K562 (cell line): ENCODE data around the gene TBC1D20. TPM values are rescaled to one million over a fixed set of nuclear protein-coding genes. Genes with fewer than 3 reads are reported as not detected.

ENCODE experiments used
- CC2D1A ChIP-seq: fragments of 450-650 bp; IDR thresholded peaks from 2 replicates; pipeline ENCODE4 v1.6.1; 2017; ENCODE audit warnings: mild to moderate bottlenecking
- CXXC5 ChIP-seq: fragments of 250-450 bp; sonication (Bioruptor Pico); IDR thresholded peaks from 2 replicates; pipeline ENCODE4 v1.8.0; 2022; ENCODE audit warnings: inconsistent platforms, mild to moderate bottlenecking, moderate library complexity
- KDM5B ChIP-seq: fragments of 200-600 bp; sonication (generic); IDR thresholded peaks from 2 replicates; pipeline ENCODE4 v1.6.1; 2012; ENCODE audit warnings: low read depth, mild to moderate bottlenecking, moderate library complexity, low read length, control low read depth, inconsistent platforms; ENCODE audit not compliant: insufficient replicate concordance
- NCOA1 ChIP-seq: fragments of 450-650 bp; IDR thresholded peaks from 2 replicates; pipeline ENCODE4 v1.6.1; 2016; ENCODE audit warnings: low read depth
- PHF21A ChIP-seq: fragments of 450-650 bp; IDR thresholded peaks from 2 replicates; pipeline ENCODE4 v1.6.1; 2017; ENCODE audit warnings: low read depth, borderline replicate concordance
- POLR2H ChIP-seq: IDR thresholded peaks from 2 replicates; pipeline ENCODE4 v1.6.1; 2016; ENCODE audit warnings: missing genetic modification characterization, low read depth, mild to moderate bottlenecking, control low read depth, missing compliant biosample characterization, moderate library complexity
- PRMT5 ChIP-seq: sonication (generic); formaldehyde crosslinking; IDR thresholded peaks from 2 replicates; pipeline ENCODE4 v1.5.0; 2020; ENCODE audit warnings: missing genetic modification reagents
- PRPF4 ChIP-seq: fragments of 200-400 bp; formaldehyde crosslinking; IDR thresholded peaks from one replicate; pipeline ENCODE4 v1.6.1; 2017; ENCODE audit warnings: low read length, low read depth, mild to moderate bottlenecking; ENCODE audit not compliant: insufficient read depth, poor library complexity, severe bottlenecking
- RFX1 ChIP-seq: fragments of 450-650 bp; IDR thresholded peaks from 2 replicates; pipeline ENCODE4 v1.6.1; 2016; ENCODE audit warnings: mild to moderate bottlenecking, moderate library complexity
- TAF9B ChIP-seq: fragments of 450-650 bp; IDR thresholded peaks from 2 replicates; pipeline ENCODE4 v1.6.1; 2018; ENCODE audit warnings: mild to moderate bottlenecking; ENCODE audit not compliant: partially characterized antibody
- TCF3 ChIP-seq: sonication (generic); formaldehyde crosslinking; IDR thresholded peaks from 2 replicates; pipeline ENCODE4 v1.4.0; 2020; ENCODE audit warnings: mild to moderate bottlenecking, missing genetic modification reagents
- TRIM24 ChIP-seq, 2 experiments: fragments of 450-650 bp; IDR thresholded peaks; 2 replicates each; pipeline ENCODE4 v1.6.1; 2016
- ZEB2 ChIP-seq: fragments of 450-650 bp; IDR thresholded peaks from 2 replicates; pipeline ENCODE4 v1.6.1; 2016
- ZNF124 ChIP-seq: sonication (generic); formaldehyde crosslinking; IDR thresholded peaks from 2 replicates; pipeline ENCODE4 v1.8.1; 2022; ENCODE audit warnings: missing genetic modification reagents
- ZNF217 ChIP-seq: sonication (generic); formaldehyde crosslinking; IDR thresholded peaks from 2 replicates; pipeline ENCODE4 v1.8.0; 2022; ENCODE audit warnings: mild to moderate bottlenecking, missing genetic modification reagents
- ZNF253 ChIP-seq: fragments of 250-450 bp; sonication (Bioruptor Pico); conservative IDR thresholded peaks from 2 replicates; pipeline ENCODE4 v1.6.1; 2021; ENCODE audit warnings: mild to moderate bottlenecking
- ZNF263 ChIP-seq: sonication (generic); formaldehyde crosslinking; IDR thresholded peaks from 2 replicates; pipeline ENCODE4 v1.8.0; 2022; ENCODE audit warnings: mild to moderate bottlenecking, missing genetic modification reagents, borderline replicate concordance
- ZNF316 ChIP-seq: fragments of 450-650 bp; IDR thresholded peaks from 2 replicates; pipeline ENCODE4 v1.6.1; 2016
- ZNF584 ChIP-seq: fragments of 200-800 bp; sonication (Bioruptor generic); IDR thresholded peaks from 2 replicates; pipeline ENCODE4 v1.6.1; 2016; ENCODE audit warnings: low read depth, mild to moderate bottlenecking, missing genetic modification characterization, missing compliant biosample characterization
- polyA plus RNA-seq, 8 experiments: library from polyadenylated mRNA; depleted of rRNA in 4 of 8; stranded (reverse) in 5 of 8; unstranded in 3 of 8; fragments of >200 nt; fragmentation: Nextera tagmentation in 2 of 8; fragmentation: Illumina TruSeq in 1 of 8; extraction: Ambion mirVana in 2 of 8; extraction: Trizol in 1 of 8; gene quantifications; 2 replicates each; pipeline versions ENCODE4 v1.2.1 to v1.2.3, GENCODE V29; 2011 to 2014; ENCODE audit warnings: inconsistent platforms in 1 of 8, missing spikeins in 1 of 8
- total RNA-seq, 7 experiments: library from RNA; depleted of rRNA in 6 of 7; stranded (reverse); fragments of >200 nt in 6 of 7; fragmentation: Illumina TruSeq in 2 of 7; extraction: Trizol in 2 of 7; gene quantifications; 2 replicates each; pipeline versions ENCODE4 v1.2.1 to v1.2.3, GENCODE V29; 2011 to 2021; ENCODE audit warnings: low replicate concordance in 1 of 7
- TF ChIP-seq, protein P1 (sequence below): sonication (generic); formaldehyde crosslinking; IDR thresholded peaks from 2 replicates; pipeline ENCODE4 v1.8.0; 2023; ENCODE audit warnings: missing genetic modification reagents, mild to moderate bottlenecking, borderline replicate concordance
- TF ChIP-seq, protein P2 (sequence below), 2 experiments: fragments of 450-650 bp; conservative IDR thresholded peaks; 2 replicates each; pipeline ENCODE4 v1.6.1; 2017; ENCODE audit warnings: mild to moderate bottlenecking in 2 of 2, moderate library complexity in 2 of 2
- TF ChIP-seq, protein P3 (sequence below): sonication (generic); formaldehyde crosslinking; IDR thresholded peaks from 2 replicates; pipeline ENCODE4 v1.8.0; 2022; ENCODE audit warnings: mild to moderate bottlenecking, missing genetic modification reagents

Gene TBC1D20
- total and polyA plus RNA-seq, 9 of the 15 experiments (the other 6 are each of a cell fraction or from before 2014, with no cell fraction given) = 7.0 to 25.3 (median 15.1) TPM

DNA sequence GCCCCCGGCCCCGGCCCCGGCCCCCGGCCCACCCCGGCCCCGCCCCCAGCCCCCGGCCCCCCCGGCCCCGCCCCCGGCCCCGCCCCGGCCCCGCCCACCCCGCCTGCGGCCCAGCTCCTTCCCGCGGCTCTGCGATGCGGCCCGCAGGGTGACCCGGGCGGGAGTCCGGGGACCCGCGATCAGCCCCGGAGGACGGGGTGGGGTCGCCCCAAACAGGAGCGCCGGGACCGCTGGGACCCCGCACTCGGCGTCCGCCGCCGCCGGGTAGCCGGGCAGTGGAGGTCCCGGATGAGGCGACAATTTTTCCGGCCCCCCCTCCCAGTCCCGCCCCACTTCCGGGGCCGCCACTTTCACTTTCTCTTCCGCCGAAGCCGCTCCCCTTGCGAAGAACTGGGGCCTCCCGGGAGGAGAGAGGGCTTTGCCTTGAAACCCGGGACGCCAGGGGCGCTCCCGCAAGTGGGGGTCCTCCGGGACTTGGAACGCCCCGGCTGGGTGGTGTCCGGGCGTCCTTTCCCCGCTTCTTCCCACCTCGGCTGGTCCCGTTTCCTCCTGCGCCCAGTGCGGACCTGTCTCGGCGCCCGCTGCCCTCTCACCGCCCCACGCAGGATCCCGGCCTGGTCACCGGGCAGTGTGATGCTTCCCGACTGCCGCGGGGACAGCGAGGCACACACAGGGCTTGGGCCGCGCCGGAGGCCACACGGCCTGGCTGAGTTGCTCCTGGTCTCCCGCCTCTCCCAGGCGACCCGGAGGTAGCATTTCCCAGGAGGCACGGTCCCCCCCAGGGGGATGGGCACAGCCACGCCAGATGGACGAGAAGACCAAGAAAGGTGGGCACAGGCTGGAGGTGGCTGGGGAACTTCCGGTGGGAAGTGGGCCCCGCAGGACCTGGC lies 54.1 kb downstream of the TBC1D20 start, which contains the start of gene RBCK1 (continued):
- TF ChIP-seq, protein P1, sequence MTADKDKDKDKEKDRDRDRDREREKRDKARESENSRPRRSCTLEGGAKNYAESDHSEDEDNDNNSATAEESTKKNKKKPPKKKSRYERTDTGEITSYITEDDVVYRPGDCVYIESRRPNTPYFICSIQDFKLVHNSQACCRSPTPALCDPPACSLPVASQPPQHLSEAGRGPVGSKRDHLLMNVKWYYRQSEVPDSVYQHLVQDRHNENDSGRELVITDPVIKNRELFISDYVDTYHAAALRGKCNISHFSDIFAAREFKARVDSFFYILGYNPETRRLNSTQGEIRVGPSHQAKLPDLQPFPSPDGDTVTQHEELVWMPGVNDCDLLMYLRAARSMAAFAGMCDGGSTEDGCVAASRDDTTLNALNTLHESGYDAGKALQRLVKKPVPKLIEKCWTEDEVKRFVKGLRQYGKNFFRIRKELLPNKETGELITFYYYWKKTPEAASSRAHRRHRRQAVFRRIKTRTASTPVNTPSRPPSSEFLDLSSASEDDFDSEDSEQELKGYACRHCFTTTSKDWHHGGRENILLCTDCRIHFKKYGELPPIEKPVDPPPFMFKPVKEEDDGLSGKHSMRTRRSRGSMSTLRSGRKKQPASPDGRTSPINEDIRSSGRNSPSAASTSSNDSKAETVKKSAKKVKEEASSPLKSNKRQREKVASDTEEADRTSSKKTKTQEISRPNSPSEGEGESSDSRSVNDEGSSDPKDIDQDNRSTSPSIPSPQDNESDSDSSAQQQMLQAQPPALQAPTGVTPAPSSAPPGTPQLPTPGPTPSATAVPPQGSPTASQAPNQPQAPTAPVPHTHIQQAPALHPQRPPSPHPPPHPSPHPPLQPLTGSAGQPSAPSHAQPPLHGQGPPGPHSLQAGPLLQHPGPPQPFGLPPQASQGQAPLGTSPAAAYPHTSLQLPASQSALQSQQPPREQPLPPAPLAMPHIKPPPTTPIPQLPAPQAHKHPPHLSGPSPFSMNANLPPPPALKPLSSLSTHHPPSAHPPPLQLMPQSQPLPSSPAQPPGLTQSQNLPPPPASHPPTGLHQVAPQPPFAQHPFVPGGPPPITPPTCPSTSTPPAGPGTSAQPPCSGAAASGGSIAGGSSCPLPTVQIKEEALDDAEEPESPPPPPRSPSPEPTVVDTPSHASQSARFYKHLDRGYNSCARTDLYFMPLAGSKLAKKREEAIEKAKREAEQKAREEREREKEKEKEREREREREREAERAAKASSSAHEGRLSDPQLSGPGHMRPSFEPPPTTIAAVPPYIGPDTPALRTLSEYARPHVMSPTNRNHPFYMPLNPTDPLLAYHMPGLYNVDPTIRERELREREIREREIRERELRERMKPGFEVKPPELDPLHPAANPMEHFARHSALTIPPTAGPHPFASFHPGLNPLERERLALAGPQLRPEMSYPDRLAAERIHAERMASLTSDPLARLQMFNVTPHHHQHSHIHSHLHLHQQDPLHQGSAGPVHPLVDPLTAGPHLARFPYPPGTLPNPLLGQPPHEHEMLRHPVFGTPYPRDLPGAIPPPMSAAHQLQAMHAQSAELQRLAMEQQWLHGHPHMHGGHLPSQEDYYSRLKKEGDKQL (CRISPR knock-in tag) = no peak
- TF ChIP-seq ZNF316 (no peak), ZEB2 (no peak), TRIM24 (IDR thresholded peaks at IDR 0.05) (no peak), ZNF217 (no peak), ZNF124 (CRISPR knock-in tag) (no peak), PRPF4 (no peak), NCOA1 (0 out of 2 replicates have a peak, but pooled peaks have one; percentile 35), PRMT5 (CRISPR knock-in tag) (no peak), ZNF253 (CRISPR knock-in tag) (no peak), POLR2H (tag) (no peak), CC2D1A (no peak), TAF9B (peak; percentile 54), ZNF584 (CRISPR knock-in tag) (no peak), CXXC5 (peak; percentile 43), TCF3 (CRISPR knock-in tag) (no peak), PHF21A (no peak), RFX1 (no peak), KDM5B (peak; percentile 13), ZNF263 (CRISPR knock-in tag) (peak; percentile 14; the same call in 1 of the 2 replicates)
- TF ChIP-seq, protein P2, sequence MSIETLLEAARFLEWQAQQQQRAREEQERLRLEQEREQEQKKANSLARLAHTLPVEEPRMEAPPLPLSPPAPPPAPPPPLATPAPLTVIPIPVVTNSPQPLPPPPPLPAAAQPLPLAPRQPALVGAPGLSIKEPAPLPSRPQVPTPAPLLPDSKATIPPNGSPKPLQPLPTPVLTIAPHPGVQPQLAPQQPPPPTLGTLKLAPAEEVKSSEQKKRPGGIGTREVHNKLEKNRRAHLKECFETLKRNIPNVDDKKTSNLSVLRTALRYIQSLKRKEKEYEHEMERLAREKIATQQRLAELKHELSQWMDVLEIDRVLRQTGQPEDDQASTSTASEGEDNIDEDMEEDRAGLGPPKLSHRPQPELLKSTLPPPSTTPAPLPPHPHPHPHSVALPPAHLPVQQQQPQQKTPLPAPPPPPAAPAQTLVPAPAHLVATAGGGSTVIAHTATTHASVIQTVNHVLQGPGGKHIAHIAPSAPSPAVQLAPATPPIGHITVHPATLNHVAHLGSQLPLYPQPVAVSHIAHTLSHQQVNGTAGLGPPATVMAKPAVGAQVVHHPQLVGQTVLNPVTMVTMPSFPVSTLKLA (conservative IDR thresholded peaks at IDR 0.05) = peak in 1 of 2 experiments; percentile 62; a peak in 2 of 4 replicates
- TF ChIP-seq, protein P3, sequence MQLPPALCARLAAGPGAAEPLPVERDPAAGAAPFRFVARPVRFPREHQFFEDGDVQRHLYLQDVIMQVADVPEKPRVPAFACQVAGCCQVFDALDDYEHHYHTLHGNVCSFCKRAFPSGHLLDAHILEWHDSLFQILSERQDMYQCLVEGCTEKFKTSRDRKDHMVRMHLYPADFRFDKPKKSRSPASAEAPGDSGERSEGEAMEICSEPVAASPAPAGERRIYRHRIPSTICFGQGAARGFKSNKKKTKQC (CRISPR knock-in tag) = peak; percentile 45; the same call in 1 of the 2 replicates
